Left lung (tissue), 10 donors: ENCODE results near the gene USP49. TPM values are rescaled to one million over a fixed set of nuclear protein-coding genes. Genes with fewer than 3 reads are reported as not detected.

ENCODE experiments used
- ATAC-seq: fragments of 200-7000 bp; cut with Tn5 transposase; one replicate; pipeline ENCODE4 v1.9.1; 2020; ENCODE audit warnings: moderate library complexity
- DNase-seq, 4 donors: peaks; one replicate each; pipeline ENCODE4 v3.0.0-alpha.2; 2013 to 2020
- H3K27ac ChIP-seq, 2 donors: fragments of 200-600 bp; sonication (generic) in 1 of 2; one replicate each; pipeline versions ENCODE4 v1.5.0 to v1.8.0; 2020 to 2021
- H3K27me3 ChIP-seq, 2 donors: fragments of 200-600 bp; sonication (generic) in 1 of 2; one replicate each; pipeline versions ENCODE4 v1.5.0 to v1.8.0; 2020 to 2021
- H3K36me3 ChIP-seq, 2 donors: fragments of 200-600 bp; sonication (generic) in 1 of 2; one replicate each; pipeline versions ENCODE4 v1.5.0 to v1.8.0; 2020 to 2021
- H3K4me1 ChIP-seq, 2 donors: fragments of 200-600 bp; one replicate each; pipeline ENCODE4 v1.8.0; 2021
- H3K4me3 ChIP-seq, 2 donors: fragments of 200-600 bp; sonication (generic) in 1 of 2; one replicate each; pipeline versions ENCODE4 v1.5.0 to v1.8.0; 2020 to 2021; ENCODE audit warnings: mild to moderate bottlenecking in 1 of 2
- H3K9me3 ChIP-seq, 2 donors: fragments of 200-600 bp; sonication (generic) in 1 of 2; one replicate each; pipeline versions ENCODE4 v1.5.0 to v1.8.0; 2020 to 2021
- intact Hi-C, 2 donors: fragments of 100-400 bp; cut with DNase I; formaldehyde crosslinking; loops; one replicate each; pipeline versions ENCODE4 v1.11.2 to v1.14.2; 2022
- polyA plus RNA-seq, 6 donors: library from polyadenylated mRNA; unstranded; fragments of 120-200 nt; gene quantifications; one replicate each; pipeline ENCODE4 v1.2.1, GENCODE V29; 2013; ENCODE audit not compliant: insufficient read length in 6 of 6
- total RNA-seq, 2 donors: library from RNA; stranded (reverse); fragmentation: NEBNext Ultra II Directional; extraction: Animal tissue kit (Norgen Biotek cat#: 25700); gene quantifications; one replicate each; pipeline ENCODE4 v1.2.1, GENCODE V29; 2021
- TF ChIP-seq, protein P1 (sequence below), 2 donors: fragments of 200-600 bp; sonication (generic) in 1 of 2; IDR thresholded peaks; one replicate each; pipeline versions ENCODE4 v1.5.0 to v1.8.0; 2021; ENCODE audit warnings: antibody characterized with exemption in 2 of 2
- donor health status: DM: no; HTN: yes; CAD: no.
- donor health status: DM: no; HTN: no; CAD: no.

The USP49 gene
- total and polyA plus RNA-seq, 8 donors, result 3.8 to 16.4 (median 13.2) TPM

GRCh38 chr6:41941280-41942066, 46.3 kb upstream of the USP49 start, which contains the start of gene CCND3:
Gene CCND3 (minus strand): TSS chr6:41941808. CDS start chr6:41941649, 159 bp downstream.
- H3K36me3 ChIP-seq, result peaks cover 0 to 10% of the 10 kb centered on the region in 2 donors
- H3K4me3 ChIP-seq, result peak within 1 kb of the TSS; percentile 88 to 99
- intact Hi-C loops, result no loop called here
- peaks cover 41 to 68% of the 10 kb centered on the region in 2 donors for H3K4me1 ChIP-seq
- no peaks in the 10 kb centered on the region for H3K27me3 ChIP-seq
- DNase-seq (peak; percentile 90 to 99 (median 94)), ATAC-seq (peak; percentile 91)
- peak within 1 kb of the TSS; percentile 82 to 94 for H3K27ac ChIP-seq
- TF ChIP-seq, protein P1, sequence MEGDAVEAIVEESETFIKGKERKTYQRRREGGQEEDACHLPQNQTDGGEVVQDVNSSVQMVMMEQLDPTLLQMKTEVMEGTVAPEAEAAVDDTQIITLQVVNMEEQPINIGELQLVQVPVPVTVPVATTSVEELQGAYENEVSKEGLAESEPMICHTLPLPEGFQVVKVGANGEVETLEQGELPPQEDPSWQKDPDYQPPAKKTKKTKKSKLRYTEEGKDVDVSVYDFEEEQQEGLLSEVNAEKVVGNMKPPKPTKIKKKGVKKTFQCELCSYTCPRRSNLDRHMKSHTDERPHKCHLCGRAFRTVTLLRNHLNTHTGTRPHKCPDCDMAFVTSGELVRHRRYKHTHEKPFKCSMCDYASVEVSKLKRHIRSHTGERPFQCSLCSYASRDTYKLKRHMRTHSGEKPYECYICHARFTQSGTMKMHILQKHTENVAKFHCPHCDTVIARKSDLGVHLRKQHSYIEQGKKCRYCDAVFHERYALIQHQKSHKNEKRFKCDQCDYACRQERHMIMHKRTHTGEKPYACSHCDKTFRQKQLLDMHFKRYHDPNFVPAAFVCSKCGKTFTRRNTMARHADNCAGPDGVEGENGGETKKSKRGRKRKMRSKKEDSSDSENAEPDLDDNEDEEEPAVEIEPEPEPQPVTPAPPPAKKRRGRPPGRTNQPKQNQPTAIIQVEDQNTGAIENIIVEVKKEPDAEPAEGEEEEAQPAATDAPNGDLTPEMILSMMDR (IDR thresholded peaks at IDR 0.05), result no peak
- H3K9me3 ChIP-seq, result no peaks in the 10 kb centered on the region

- peak; percentile 15 for ATAC-seq
- no peaks in the 10 kb centered on the region for H3K27me3 ChIP-seq
- no peaks in the 10 kb centered on the region for H3K9me3 ChIP-seq
- intact Hi-C loops, result no loop called here
- H3K4me3 ChIP-seq, result peak overlapping the region; percentile 88 to 99
- H3K36me3 ChIP-seq, result peaks cover 0 to 17% of the 10 kb centered on the region in 2 donors
- peaks cover 47 to 75% of the 10 kb centered on the region in 2 donors for H3K4me1 ChIP-seq
- peak overlapping the region; percentile 77 to 94 for H3K27ac ChIP-seq
- peak in 3 of 4 donors; percentile 38 to 90 (median 59) for DNase-seq
- TF ChIP-seq, protein P1 (IDR thresholded peaks at IDR 0.05), result no peak
Measured at GRCh38 chr6:41940759-41941279, 45.6 kb upstream of the USP49 start.

DNA sequence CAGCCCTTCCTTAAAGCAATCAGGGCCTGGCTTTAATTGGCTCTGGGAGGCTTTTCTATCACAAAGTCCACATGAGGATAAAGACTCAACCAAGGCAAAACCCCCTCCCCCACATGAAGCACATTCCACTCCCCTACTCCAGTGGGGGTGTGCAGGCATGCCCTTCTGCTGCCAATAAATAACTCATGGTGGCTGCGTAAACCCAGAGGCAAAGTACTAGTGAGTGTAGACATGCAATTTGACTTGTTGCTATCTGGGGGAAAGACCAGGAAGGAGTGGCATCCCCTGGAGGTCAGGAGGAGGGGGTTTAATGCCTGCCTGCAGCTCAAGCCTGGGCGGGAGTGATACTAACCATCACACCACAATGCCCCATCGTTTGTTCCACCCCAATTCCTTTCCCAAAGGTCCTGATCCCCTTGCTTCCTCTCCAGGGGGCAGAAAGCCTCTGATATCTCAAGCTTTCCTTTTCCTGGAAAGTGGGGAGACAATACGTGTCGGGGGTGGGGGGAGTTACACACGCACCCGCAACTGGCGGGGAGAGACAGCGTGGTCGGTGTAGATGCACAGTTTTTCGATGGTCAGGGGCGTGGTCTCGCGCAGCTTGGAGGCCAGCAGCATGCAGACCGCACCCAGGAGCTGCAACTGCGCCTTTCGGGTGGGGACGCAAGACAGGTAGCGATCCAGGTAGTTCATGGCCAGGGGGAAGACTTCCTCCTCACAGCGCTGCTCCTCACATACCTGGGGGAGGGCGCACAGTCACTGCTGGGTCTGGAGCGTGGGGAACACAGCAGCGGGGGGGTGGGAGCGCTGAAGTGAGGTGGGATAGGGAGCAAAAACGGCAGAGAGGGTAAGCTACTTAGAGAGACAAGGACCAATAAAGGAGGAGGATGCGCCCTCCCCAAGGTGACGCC, 44.9 kb upstream of the USP49 start:
- peak overlapping the region; percentile 88 to 99 for H3K4me3 ChIP-seq
- peak overlapping the region; percentile 77 to 94 for H3K27ac ChIP-seq
- DNase-seq (peak in 2 of 4 donors; percentile 44 to 85), ATAC-seq (peak; percentile 1)
- H3K27me3 ChIP-seq, result no peaks in the 10 kb centered on the region
- intact Hi-C loops, result loop anchor here in 1 of 2 donors (5.0 kb wide), 1 partner anchor 102 kb away; no protein-coding TSS in a partner anchor
- peaks cover 47 to 82% of the 10 kb centered on the region in 2 donors for H3K4me1 ChIP-seq
- TF ChIP-seq, protein P1 (IDR thresholded peaks at IDR 0.05), result no peak
- peaks cover under 1 to 24% of the 10 kb centered on the region in 2 donors for H3K36me3 ChIP-seq
- H3K9me3 ChIP-seq, result no peaks in the 10 kb centered on the region

DNA sequence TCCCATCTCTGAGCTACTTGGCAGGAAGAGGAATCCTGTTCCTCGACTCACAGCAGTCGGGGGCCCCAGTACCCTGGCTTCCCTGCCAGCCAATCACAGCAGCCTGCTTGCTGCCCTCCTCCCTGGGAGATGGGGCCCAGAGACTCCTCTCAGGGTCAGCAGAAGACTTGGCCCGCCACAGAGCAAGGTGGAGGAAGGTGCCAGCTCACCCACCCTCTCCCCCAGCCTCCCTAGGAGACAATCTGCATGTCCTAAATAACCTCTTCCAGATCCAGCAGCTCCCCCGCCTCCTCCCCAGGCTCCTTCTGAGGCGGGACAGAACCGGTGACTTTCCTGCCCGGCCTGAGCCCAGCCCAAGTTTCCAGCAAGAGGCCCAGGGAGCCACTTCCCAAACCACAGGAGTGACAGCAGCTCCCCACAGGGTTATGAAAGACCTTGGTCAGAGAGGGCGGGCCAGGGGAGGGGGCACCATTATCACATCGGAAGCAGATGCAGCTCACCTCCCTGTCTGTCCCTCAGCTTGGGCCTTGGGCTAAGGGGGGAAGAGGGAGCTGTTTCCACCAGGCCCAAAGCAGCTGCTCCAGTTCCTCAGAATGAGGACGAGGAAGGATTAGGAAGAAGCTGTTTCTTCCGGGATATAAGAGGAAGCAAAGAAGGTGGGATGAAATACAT, 44.1 kb upstream of the USP49 start:
- H3K9me3 ChIP-seq, result no peaks in the 10 kb centered on the region
- peaks cover 47 to 88% of the 10 kb centered on the region in 2 donors for H3K4me1 ChIP-seq
- DNase-seq (peak in 2 of 4 donors; percentile 78 to 90), ATAC-seq (peak; percentile 3)
- H3K27ac ChIP-seq, result peak overlapping the region; percentile 77 to 94
- TF ChIP-seq, protein P1 (IDR thresholded peaks at IDR 0.05), result no peak
- H3K27me3 ChIP-seq, result no peaks in the 10 kb centered on the region
- intact Hi-C loops, result loop anchor here in 1 of 2 donors (5.0 kb wide), 1 partner anchor 103 kb away; no protein-coding TSS in a partner anchor
- H3K4me3 ChIP-seq, result peak overlapping the region in 1 of 2 donors; percentile 99
- peaks cover 6 to 32% of the 10 kb centered on the region in 2 donors for H3K36me3 ChIP-seq
